NCI-H460 (cell line): ENCODE results near the gene CELF6. TPM values are rescaled to one million over a fixed set of nuclear protein-coding genes. Genes with fewer than 3 reads are reported as not detected.

Experiments
- total RNA-seq: library from RNA; depleted of rRNA; stranded (reverse); fragments of >200 nt; shearing (Covaris generic); gene quantifications from 2 replicates; pipeline ENCODE4 v1.2.3, GENCODE V29; 2014; rRNA removed

The CELF6 gene
- total RNA-seq, 1 experiment from 2014 or later: 0.10 TPM

Other genes with a start within 250 kb of the CELF6 start
- 16.8 and 19.6 TPM in 2 replicates for gene MYO9A, start 202.0 kb downstream of the CELF6 start, total RNA-seq
- gene SENP8, start 201.8 kb downstream of the CELF6 start, total RNA-seq: 2.8 and 3.1 TPM in 2 replicates
- 0.25 and 0.43 TPM in 2 replicates for gene GRAMD2A, start 122.4 kb downstream of the CELF6 start, total RNA-seq
- gene PKM, start 89.0 kb downstream of the CELF6 start, total RNA-seq: 858 and 924 TPM in 2 replicates
- 31.4 and 36.9 TPM in 2 replicates for gene PARP6, start 47.6 kb downstream of the CELF6 start, total RNA-seq
- gene HEXA, start 55.9 kb upstream of the CELF6 start, total RNA-seq: 107 and 115 TPM in 2 replicates
- not detected in 2 replicates for gene TMEM202, start 78.1 kb upstream of the CELF6 start, total RNA-seq
- gene ARIH1, start 154.2 kb upstream of the CELF6 start, total RNA-seq: 54.8 and 61.2 TPM in 2 replicates